ENCODE data around the gene SLC2A4RG.

GRCh38 chr20:63693083-63693732, 46.4 kb upstream of the SLC2A4RG start:
- TF ChIP-seq CTCF (IDR thresholded peaks at IDR 0.05) (no peak), POLR2A (IDR thresholded peaks at IDR 0.05) (no peak)
